Activated gamma-delta T cell (primary cell): ENCODE measurements around the gene ZNF836.
"Not testable (repeated sequence)": the region's sequence is repeated elsewhere in the genome, so short reads cannot be mapped to it uniquely, and the experiment has no call there.

Source experiments
- DNase-seq: peaks from one replicate; lab custom pipeline; 2025; lab: John Stamatoyannopoulos, UW
- total RNA-seq, 2 donors: gene quantifications; one replicate each; lab custom pipeline; 2026; lab: John Stamatoyannopoulos, UW

Gene ZNF836
- total RNA-seq = 39.6 to 50.0 reads per million in 2 donors

GRCh38 chr19:52171321-52172169, at the start of gene ZNF836:
TSS of gene ZNF836 (minus strand) at chr19:52171621. CDS start at chr19:52168072, 3,549 bp downstream.
- peak; percentile 72 for DNase-seq

- no peak for DNase-seq
Observed at GRCh38 chr19:52221031-52221430, 49.6 kb upstream of the ZNF836 start.

- no peak for DNase-seq
Observed at GRCh38 chr19:52219611-52220010, 48.2 kb upstream of the ZNF836 start.

- DNase-seq = no peak
Observed at GRCh38 chr19:52217576-52217975, 46.2 kb upstream of the ZNF836 start.

- DNase-seq = no peak
Observed at GRCh38 chr19:52216401-52216800, 45.0 kb upstream of the ZNF836 start.

- no peak for DNase-seq
Observed at GRCh38 chr19:52214241-52214640, 42.8 kb upstream of the ZNF836 start.

- no peak for DNase-seq
Observed at GRCh38 chr19:52212572-52213255, 41.3 kb upstream of the ZNF836 start.

GRCh38 chr19:52211926-52212571, 40.6 kb upstream of the ZNF836 start:
- DNase-seq = no peak

GRCh38 chr19:52211203-52211602, 39.8 kb upstream of the ZNF836 start:
- DNase-seq = no peak

- no peak for DNase-seq
Observed at GRCh38 chr19:52206481-52206880, 35.1 kb upstream of the ZNF836 start.

- DNase-seq = not testable (repeated sequence)
Observed at GRCh38 chr19:52200755-52201391, 29.5 kb upstream of the ZNF836 start.

- no peak for DNase-seq
Observed at GRCh38 chr19:52200044-52200443, 28.6 kb upstream of the ZNF836 start.

- DNase-seq = no peak
Observed at GRCh38 chr19:52198678-52199077, 27.3 kb upstream of the ZNF836 start.

GRCh38 chr19:52197964-52198363, 26.5 kb upstream of the ZNF836 start:
- DNase-seq = no peak

- DNase-seq = no peak
Observed at GRCh38 chr19:52196256-52196967, 25.0 kb upstream of the ZNF836 start.

GRCh38 chr19:52191951-52192350, 20.5 kb upstream of the ZNF836 start:
- DNase-seq = no peak

- DNase-seq = no peak
Observed at GRCh38 chr19:52191389-52191788, 20.0 kb upstream of the ZNF836 start.

GRCh38 chr19:52190487-52191293, 19.3 kb upstream of the ZNF836 start:
- no peak for DNase-seq

GRCh38 chr19:52189735-52190486, 18.5 kb upstream of the ZNF836 start, which contains the start of gene PPP2R1A:
TSS of gene PPP2R1A (plus strand) at chr19:52190052. CDS start at chr19:52190097, 45 bp downstream.
- peak; percentile 91 for DNase-seq
